Measurements from ENCODE around the gene SYNGR2. TPM values are rescaled to one million over a fixed set of nuclear protein-coding genes. Genes with fewer than 3 reads are reported as not detected.

Gene SYNGR2
- total RNA-seq, 1 donor from 2014 or later: 636 TPM

- ChIA-PET CTCF (interaction anchor here (0.6 to 4.0 kb wide), 4 partner anchors 10 to 54 kb away, joined by 3 to 16 read pairs (median 4); no protein-coding TSS in a partner anchor), POLR2A (interaction anchor here (1.2 to 48.2 kb wide), 5 partner anchors 9 to 130 kb away, joined by 4 to 2404 read pairs (median 15); partner anchors contain the start of genes AFMID, C17orf99, SYNGR2 and TK1)
- no peak for ATAC-seq (ENCODE audit: low read depth)
- H3K4me3 Mint-ChIP-seq: peak overlapping the region; percentile 65
- no peaks in the 10 kb centered on the region for H3K9me3 Mint-ChIP-seq
- H3K4me1 Mint-ChIP-seq: peaks cover 68% of the 10 kb centered on the region
- peaks cover 68% of the 10 kb centered on the region for H3K36me3 Mint-ChIP-seq (ENCODE audit: low read depth)
- no peak for TF ChIP-seq CTCF (IDR thresholded peaks at IDR 0.05)
- DNase-seq: peak; percentile 26
- peak overlapping the region; percentile 81 for H3K27ac Mint-ChIP-seq
- intact Hi-C loops (cut with micrococcal nuclease): loop anchor here (10.0 kb wide), 1 partner anchor 677 kb away; no protein-coding TSS in a partner anchor
- H3K27me3 Mint-ChIP-seq: no peaks in the 10 kb centered on the region
Measured at GRCh38 chr17:78121801-78122215, 46.6 kb upstream of the SYNGR2 start.

GRCh38 chr17:78122216-78122930, 46.0 kb upstream of the SYNGR2 start:
- no peak for TF ChIP-seq CTCF (IDR thresholded peaks at IDR 0.05)
- Mint-ChIP-seq H3K4me1 (peaks cover 73% of the 10 kb centered on the region), H3K4me3 (peak overlapping the region; percentile 65), H3K27ac (peak overlapping the region; percentile 81), H3K9me3 (no peaks in the 10 kb centered on the region), H3K27me3 (no peaks in the 10 kb centered on the region), H3K36me3 (ENCODE audit: low read depth) (peaks cover 64% of the 10 kb centered on the region)
- intact Hi-C loops (cut with micrococcal nuclease): loop anchor here (10.0 kb wide), 1 partner anchor 678 kb away; no protein-coding TSS in a partner anchor
- no peak for ATAC-seq (ENCODE audit: low read depth)
- ChIA-PET POLR2A (interaction anchor here (0.5 to 48.2 kb wide), 6 partner anchors 9 to 175 kb away, joined by 3 to 2404 read pairs (median 12); partner anchors contain the start of genes AFMID, C17orf99, SYNGR2 and TK1), CTCF (interaction anchor here (1.1 to 4.0 kb wide), 3 partner anchors 10 to 53 kb away, joined by 3 to 16 read pairs (median 3); no protein-coding TSS in a partner anchor)
- no peak for DNase-seq

GRCh38 chr17:78122931-78123249, 45.5 kb upstream of the SYNGR2 start:
- ChIA-PET POLR2A (interaction anchor here (0.5 to 48.2 kb wide), 8 partner anchors 10 to 1674 kb away, joined by 3 to 2404 read pairs (median 8); partner anchors contain the start of genes AFMID, BIRC5, C17orf99 and CBX8), CTCF (no interaction called here)
- H3K4me3 Mint-ChIP-seq: peak overlapping the region; percentile 38
- intact Hi-C loops (cut with micrococcal nuclease): loop anchor here (10.0 kb wide), 1 partner anchor 678 kb away; no protein-coding TSS in a partner anchor
- no peaks in the 10 kb centered on the region for H3K27me3 Mint-ChIP-seq
- no peaks in the 10 kb centered on the region for H3K9me3 Mint-ChIP-seq
- DNase-seq (no peak), ATAC-seq (ENCODE audit: low read depth) (no peak)
- H3K36me3 Mint-ChIP-seq (ENCODE audit: low read depth): peaks cover 60% of the 10 kb centered on the region
- TF ChIP-seq CTCF (IDR thresholded peaks at IDR 0.05): no peak
- H3K27ac Mint-ChIP-seq: peak overlapping the region; percentile 71
- peaks cover 70% of the 10 kb centered on the region for H3K4me1 Mint-ChIP-seq

DNA sequence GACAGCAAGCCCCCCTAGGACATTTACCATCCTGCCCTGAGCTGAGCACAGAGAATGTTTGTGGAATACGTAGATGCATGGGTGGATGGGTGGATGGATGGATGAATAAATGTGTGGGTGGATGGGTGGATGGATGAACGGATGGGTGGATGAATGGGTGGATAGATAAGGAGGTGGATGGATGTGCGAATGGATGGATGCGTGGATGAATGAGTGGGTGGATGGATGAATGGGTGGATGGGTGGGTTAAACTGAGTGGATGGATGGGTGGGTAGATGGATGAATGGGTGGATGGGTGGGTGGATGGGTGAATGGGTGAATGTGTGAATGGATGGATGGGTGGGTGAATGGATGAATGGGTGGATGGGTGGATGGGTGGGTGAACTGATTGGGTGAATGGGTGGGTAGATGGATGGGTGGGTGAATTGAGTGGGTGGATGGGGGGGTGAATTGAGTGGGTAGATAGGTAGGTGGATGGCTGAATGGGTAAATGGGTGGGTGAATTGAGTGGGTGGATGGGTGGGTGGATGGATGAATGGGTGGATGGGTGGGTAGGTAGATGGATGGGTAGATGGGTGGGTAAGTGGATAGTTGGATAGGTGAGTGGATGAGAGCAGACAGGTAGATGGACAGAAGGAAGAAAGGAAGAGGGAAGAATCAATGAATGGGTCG, 45.0 kb upstream of the SYNGR2 start:
- ATAC-seq (ENCODE audit: low read depth) (no peak), DNase-seq (no peak)
- ChIA-PET CTCF (interaction anchor here (15.7 kb wide), 1 partner anchor 52 kb away, joined by 220 read pairs; no protein-coding TSS in a partner anchor), POLR2A (interaction anchor here (0.5 to 48.2 kb wide), 7 partner anchors 9 to 1674 kb away, joined by 3 to 2404 read pairs (median 15); partner anchors contain the start of genes AFMID, BIRC5, C17orf99 and CBX8)
- Mint-ChIP-seq H3K36me3 (ENCODE audit: low read depth) (peaks cover 58% of the 10 kb centered on the region), H3K4me1 (peaks cover 68% of the 10 kb centered on the region), H3K27ac (peak overlapping the region; percentile 76), H3K4me3 (peak overlapping the region; percentile 50), H3K27me3 (no peaks in the 10 kb centered on the region), H3K9me3 (no peaks in the 10 kb centered on the region)
- no peak for TF ChIP-seq CTCF (IDR thresholded peaks at IDR 0.05)
- intact Hi-C loops (cut with micrococcal nuclease): loop anchor here (10.0 kb wide), 1 partner anchor 679 kb away; no protein-coding TSS in a partner anchor

Data from activated B cell treated with CpG ODN at 0.5 μM for 24 hours (primary cell).